ENCODE data around the gene EME2.
"Not testable (repeated sequence)": the region's sequence is repeated elsewhere in the genome, so short reads cannot be mapped to it uniquely, and the experiment has no call there.

EME2 gene

GRCh38 chr16:1792836-1793577, 20.4 kb downstream of the EME2 start:
- DNase-seq = no peak

- no peak for DNase-seq
These were observed 21.1 kb downstream of the EME2 start, which contains the start of gene IGFALS for GRCh38 chr16:1793578-1794220. Gene IGFALS (minus strand): TSS chr16:1793705. CDS start chr16:1793652, 53 bp downstream.

- DNase-seq = peak; percentile 32
These were observed 21.7 kb downstream of the EME2 start for GRCh38 chr16:1794221-1794871.

- DNase-seq = no peak
These were observed 22.5 kb downstream of the EME2 start for GRCh38 chr16:1794908-1795666.

- not testable (repeated sequence) for DNase-seq
These were observed 26.7 kb downstream of the EME2 start for GRCh38 chr16:1799263-1799662.

- no peak for DNase-seq
These were observed 28.1 kb downstream of the EME2 start for GRCh38 chr16:1800701-1801100.

- DNase-seq = no peak
These were observed 35.0 kb downstream of the EME2 start for GRCh38 chr16:1807626-1808025.

GRCh38 chr16:1808691-1809090, 36.1 kb downstream of the EME2 start:
- no peak for DNase-seq

- no peak for DNase-seq
These were observed 36.7 kb downstream of the EME2 start for GRCh38 chr16:1809281-1809801.

GRCh38 chr16:1810106-1810505, 37.5 kb downstream of the EME2 start:
- no peak for DNase-seq

- no peak for DNase-seq
These were observed 37.9 kb downstream of the EME2 start for GRCh38 chr16:1810536-1810935.

- peak; percentile 32 for DNase-seq
These were observed 40.1 kb downstream of the EME2 start for GRCh38 chr16:1812732-1813163.

- no peak for DNase-seq
These were observed 42.9 kb downstream of the EME2 start for GRCh38 chr16:1815461-1815860.

- DNase-seq = no peak
These were observed 44.0 kb downstream of the EME2 start for GRCh38 chr16:1816396-1817275.

GRCh38 chr16:1817276-1817589, 44.6 kb downstream of the EME2 start:
- DNase-seq = no peak

- no peak for DNase-seq
These were observed 45.1 kb downstream of the EME2 start for GRCh38 chr16:1817716-1818115.

GRCh38 chr16:1818204-1818872, 45.7 kb downstream of the EME2 start:
- DNase-seq = no peak

GRCh38 chr16:1818873-1819525, 46.4 kb downstream of the EME2 start:
- DNase-seq = no peak

GRCh38 chr16:1819611-1820010, 47.0 kb downstream of the EME2 start:
- DNase-seq = no peak

- DNase-seq = no peak
These were observed 47.7 kb downstream of the EME2 start for GRCh38 chr16:1820096-1820945.
